GM06990 (cell line): ENCODE results near the gene ARID3A.
A peak's percentile ranks its signal among the peaks of the same experiment; 100 is the strongest.

ENCODE experiments used
- DNase-seq: peaks from one replicate; pipeline ENCODE4 v3.0.0-alpha.2; 2011; ENCODE audit not compliant: insufficient read length; ENCODE audit errors: extremely low read depth
- H3K27me3 ChIP-seq: replicated peaks from 2 replicates; pipeline ENCODE4 v1.6.0; 2011; ENCODE audit warnings: low read length; ENCODE audit not compliant: control insufficient read depth, insufficient read depth
- H3K36me3 ChIP-seq: 2 replicates; pipeline ENCODE4 v1.5.1; 2011; ENCODE audit warnings: low read length; ENCODE audit not compliant: control insufficient read depth, insufficient read depth
- H3K4me3 ChIP-seq: replicated peaks from 2 replicates; pipeline ENCODE4 v1.5.1; 2011; ENCODE audit warnings: low read depth, mild to moderate bottlenecking, control low read depth, low read length
- TF ChIP-seq, protein P1 (sequence below): IDR thresholded peaks from 2 replicates; pipeline ENCODE4 v1.5.1; 2011; ENCODE audit warnings: low read length, control low read depth, mild to moderate bottlenecking, inconsistent platforms; ENCODE audit not compliant: insufficient read depth, poor library complexity, severe bottlenecking

The ARID3A gene

GRCh38 chr19:920051-920864, 5.6 kb upstream of the ARID3A start:
- DNase-seq = peak; percentile 83
- Histone ChIP-seq H3K27me3 (no peaks in the 10 kb centered on the region; the same call in 1 of the 2 replicates), H3K4me3 (peak overlapping the region; percentile 53), H3K36me3 (no peaks in the 10 kb centered on the region)
- TF ChIP-seq, protein P1, sequence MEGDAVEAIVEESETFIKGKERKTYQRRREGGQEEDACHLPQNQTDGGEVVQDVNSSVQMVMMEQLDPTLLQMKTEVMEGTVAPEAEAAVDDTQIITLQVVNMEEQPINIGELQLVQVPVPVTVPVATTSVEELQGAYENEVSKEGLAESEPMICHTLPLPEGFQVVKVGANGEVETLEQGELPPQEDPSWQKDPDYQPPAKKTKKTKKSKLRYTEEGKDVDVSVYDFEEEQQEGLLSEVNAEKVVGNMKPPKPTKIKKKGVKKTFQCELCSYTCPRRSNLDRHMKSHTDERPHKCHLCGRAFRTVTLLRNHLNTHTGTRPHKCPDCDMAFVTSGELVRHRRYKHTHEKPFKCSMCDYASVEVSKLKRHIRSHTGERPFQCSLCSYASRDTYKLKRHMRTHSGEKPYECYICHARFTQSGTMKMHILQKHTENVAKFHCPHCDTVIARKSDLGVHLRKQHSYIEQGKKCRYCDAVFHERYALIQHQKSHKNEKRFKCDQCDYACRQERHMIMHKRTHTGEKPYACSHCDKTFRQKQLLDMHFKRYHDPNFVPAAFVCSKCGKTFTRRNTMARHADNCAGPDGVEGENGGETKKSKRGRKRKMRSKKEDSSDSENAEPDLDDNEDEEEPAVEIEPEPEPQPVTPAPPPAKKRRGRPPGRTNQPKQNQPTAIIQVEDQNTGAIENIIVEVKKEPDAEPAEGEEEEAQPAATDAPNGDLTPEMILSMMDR = no peak

GRCh38 chr19:924553-925086, 1.2 kb upstream of the ARID3A start:
- TF ChIP-seq, protein P1 = no peak
- DNase-seq = peak; percentile 73
- no peaks in the 10 kb centered on the region; the same call in 1 of the 2 replicates for H3K27me3 ChIP-seq
- H3K4me3 ChIP-seq = peak overlapping the region; percentile 74
- peaks cover 9% of the 10 kb centered on the region for H3K36me3 ChIP-seq

DNA sequence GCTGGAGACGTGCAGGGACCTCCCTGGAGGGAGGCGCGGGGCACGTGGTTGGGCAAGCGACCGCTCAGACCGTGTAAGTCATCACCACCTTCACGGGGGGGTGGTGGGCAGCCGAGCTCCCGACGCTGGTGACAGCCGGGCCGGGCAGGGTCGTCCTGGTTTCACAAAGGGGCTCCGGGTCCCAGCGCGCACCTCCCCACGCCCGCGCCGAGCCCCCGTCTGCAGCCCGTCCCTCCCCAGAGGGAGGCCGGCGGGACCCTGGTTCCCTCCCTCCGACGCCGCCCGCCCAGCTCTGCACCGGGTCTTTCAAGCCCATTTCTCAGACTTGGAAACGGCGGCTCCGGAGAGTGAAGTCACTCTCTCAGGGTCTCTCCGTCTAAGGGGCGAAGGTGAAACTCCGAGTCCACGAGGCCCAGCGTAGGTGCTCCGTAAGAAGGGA, 729 bp upstream of the ARID3A start:
- DNase-seq = no peak
- TF ChIP-seq, protein P1 = no peak
- Histone ChIP-seq H3K36me3 (peaks cover 12% of the 10 kb centered on the region), H3K4me3 (peak overlapping the region; percentile 74), H3K27me3 (no peaks in the 10 kb centered on the region)

DNA sequence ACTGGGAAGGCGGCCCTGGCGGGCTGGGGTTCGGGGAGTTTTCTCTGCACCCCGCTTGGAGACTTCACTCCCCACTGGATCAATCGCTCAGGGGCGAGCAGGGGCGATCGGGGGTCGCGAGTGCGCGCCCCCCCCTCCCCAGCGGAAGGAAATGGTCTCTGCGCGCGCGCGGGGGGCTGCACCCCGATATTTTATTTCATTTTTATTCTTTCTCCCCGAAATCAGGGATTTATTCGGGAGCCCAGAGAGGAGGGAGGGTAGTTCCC, 421 bp downstream of the ARID3A start:
- peak overlapping the region; percentile 74 for H3K4me3 ChIP-seq
- TF ChIP-seq, protein P1 = no peak
- peaks cover 14% of the 10 kb centered on the region for H3K36me3 ChIP-seq
- DNase-seq = no peak
- H3K27me3 ChIP-seq = no peaks in the 10 kb centered on the region

DNA sequence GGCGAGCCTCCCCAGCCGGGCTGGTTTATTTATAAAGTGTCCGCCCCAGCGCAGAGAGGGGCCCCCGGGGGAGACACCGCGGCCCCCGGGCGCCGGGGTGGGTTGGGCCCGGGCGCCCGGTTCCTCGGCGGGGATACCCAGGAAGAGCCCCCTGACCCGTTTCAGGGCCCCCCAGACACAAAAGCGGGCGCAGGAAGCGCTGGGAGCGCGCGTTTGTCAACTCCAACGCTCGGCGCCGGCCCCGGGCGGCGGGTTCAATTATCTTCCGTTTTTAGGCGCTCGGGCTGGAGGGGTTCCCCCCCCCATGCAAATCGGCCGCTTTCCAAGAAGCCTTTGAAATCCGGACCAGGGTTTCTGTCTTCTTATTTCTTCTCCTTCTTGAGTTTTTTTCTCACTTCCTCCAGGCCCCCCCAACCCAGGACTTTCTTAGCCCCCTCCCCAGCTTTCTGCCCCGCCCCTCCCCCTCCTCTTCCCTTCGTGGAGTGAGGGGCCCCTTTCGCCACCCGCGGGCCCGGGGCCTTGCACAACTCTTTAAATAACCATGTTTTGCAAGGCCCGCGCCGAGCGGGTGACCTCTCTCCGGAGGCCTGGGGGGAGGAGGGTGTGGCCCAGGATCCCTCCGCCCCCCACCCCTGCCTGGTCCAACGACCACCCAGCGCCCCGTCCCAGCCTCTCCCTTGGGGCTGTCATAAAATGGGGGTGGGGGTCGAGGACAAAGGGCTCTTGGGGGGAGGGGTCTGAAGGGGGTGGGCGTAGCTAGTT, 935 bp downstream of the ARID3A start:
- H3K36me3 ChIP-seq = peaks cover 16% of the 10 kb centered on the region
- H3K4me3 ChIP-seq = peak overlapping the region; percentile 74
- TF ChIP-seq, protein P1 = no peak
- peak; percentile 71 for DNase-seq
- no peaks in the 10 kb centered on the region for H3K27me3 ChIP-seq
